Measurements from ENCODE around the gene PLEKHA1.

PLEKHA1 gene

GRCh38 chr10:122347170-122347841, 27.2 kb upstream of the PLEKHA1 start:
- Histone ChIP-seq H3K4me3 (ENCODE audit: low read depth, low read length) (no peak overlapping the region), H3K27ac (ENCODE audit: low read depth, low read length) (no peak overlapping the region), H3K79me2 (ENCODE audit: control insufficient read depth, insufficient read depth, low read length, unreplicated experiment) (no peaks in the 10 kb centered on the region), H3K27me3 (ENCODE audit: insufficient read depth, low read length) (peaks cover 20% of the 10 kb centered on the region), H3K4me1 (ENCODE audit: control insufficient read depth, insufficient read depth, low read length, unreplicated experiment) (peaks cover 7% of the 10 kb centered on the region), H2AFZ (ENCODE audit: low read length, unreplicated experiment) (no peak overlapping the region), H3K36me3 (ENCODE audit: insufficient read depth, low read length) (no peaks in the 10 kb centered on the region)

DNA sequence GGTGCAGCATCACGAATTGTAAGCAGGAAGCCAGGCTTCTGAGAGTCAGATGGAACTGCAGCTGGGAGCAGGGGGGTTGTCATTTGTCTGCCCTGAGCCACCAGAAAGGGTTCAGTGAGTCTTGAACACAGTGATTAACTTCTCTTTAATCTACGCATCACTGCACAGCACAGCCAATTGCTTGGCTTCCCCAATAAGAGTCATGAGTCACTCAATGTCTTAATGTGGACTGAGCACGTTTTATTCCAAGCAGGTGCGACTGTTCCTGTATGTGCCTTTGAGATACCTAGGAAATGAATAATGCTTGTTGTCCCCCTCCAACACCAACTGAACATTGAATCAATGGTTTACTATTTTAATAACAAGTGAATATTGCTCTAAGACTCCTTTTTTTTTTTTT, 26.0 kb upstream of the PLEKHA1 start:
- Histone ChIP-seq H3K27ac (ENCODE audit: low read depth, low read length) (no peak overlapping the region), H2AFZ (ENCODE audit: low read length, unreplicated experiment) (no peak overlapping the region), H3K27me3 (ENCODE audit: insufficient read depth, low read length) (peaks cover 32% of the 10 kb centered on the region), H3K4me3 (ENCODE audit: low read depth, low read length) (no peak overlapping the region), H3K4me1 (ENCODE audit: control insufficient read depth, insufficient read depth, low read length, unreplicated experiment) (peaks cover 7% of the 10 kb centered on the region), H3K79me2 (ENCODE audit: control insufficient read depth, insufficient read depth, low read length, unreplicated experiment) (no peaks in the 10 kb centered on the region), H3K36me3 (ENCODE audit: insufficient read depth, low read length) (no peaks in the 10 kb centered on the region)

- peaks cover 35% of the 10 kb centered on the region for H3K27me3 ChIP-seq (ENCODE audit: insufficient read depth, low read length)
- peaks cover 7% of the 10 kb centered on the region for H3K4me1 ChIP-seq (ENCODE audit: control insufficient read depth, insufficient read depth, low read length, unreplicated experiment)
- H3K27ac ChIP-seq (ENCODE audit: low read depth, low read length), result no peak overlapping the region
- H3K4me3 ChIP-seq (ENCODE audit: low read depth, low read length), result no peak overlapping the region
- H2AFZ ChIP-seq (ENCODE audit: low read length, unreplicated experiment), result no peak overlapping the region
- no peaks in the 10 kb centered on the region for H3K79me2 ChIP-seq (ENCODE audit: control insufficient read depth, insufficient read depth, low read length, unreplicated experiment)
- no peaks in the 10 kb centered on the region for H3K36me3 ChIP-seq (ENCODE audit: insufficient read depth, low read length)
Measured at GRCh38 chr10:122348935-122349361, 25.6 kb upstream of the PLEKHA1 start.

- no peaks in the 10 kb centered on the region for H3K79me2 ChIP-seq (ENCODE audit: control insufficient read depth, insufficient read depth, low read length, unreplicated experiment)
- no peaks in the 10 kb centered on the region for H3K36me3 ChIP-seq (ENCODE audit: insufficient read depth, low read length)
- H3K4me3 ChIP-seq (ENCODE audit: low read depth, low read length), result no peak overlapping the region
- no peak overlapping the region for H2AFZ ChIP-seq (ENCODE audit: low read length, unreplicated experiment)
- peaks cover 3% of the 10 kb centered on the region for H3K4me1 ChIP-seq (ENCODE audit: control insufficient read depth, insufficient read depth, low read length, unreplicated experiment)
- H3K27me3 ChIP-seq (ENCODE audit: insufficient read depth, low read length), result peaks cover 35% of the 10 kb centered on the region
- H3K27ac ChIP-seq (ENCODE audit: low read depth, low read length), result no peak overlapping the region
Measured at GRCh38 chr10:122349758-122350369, 24.6 kb upstream of the PLEKHA1 start.

- Histone ChIP-seq H3K4me1 (ENCODE audit: control insufficient read depth, insufficient read depth, low read length, unreplicated experiment) (no peaks in the 10 kb centered on the region), H3K27me3 (ENCODE audit: insufficient read depth, low read length) (peaks cover 35% of the 10 kb centered on the region), H2AFZ (ENCODE audit: low read length, unreplicated experiment) (no peak overlapping the region), H3K79me2 (ENCODE audit: control insufficient read depth, insufficient read depth, low read length, unreplicated experiment) (no peaks in the 10 kb centered on the region), H3K36me3 (ENCODE audit: insufficient read depth, low read length) (no peaks in the 10 kb centered on the region), H3K27ac (ENCODE audit: low read depth, low read length) (no peak overlapping the region), H3K4me3 (ENCODE audit: low read depth, low read length) (no peak overlapping the region)
Measured at GRCh38 chr10:122350893-122351292, 23.6 kb upstream of the PLEKHA1 start.

GRCh38 chr10:122352817-122353525, 21.5 kb upstream of the PLEKHA1 start:
- H3K27me3 ChIP-seq (ENCODE audit: insufficient read depth, low read length), result peaks cover 35% of the 10 kb centered on the region
- no peak overlapping the region for H3K4me3 ChIP-seq (ENCODE audit: low read depth, low read length)
- no peaks in the 10 kb centered on the region for H3K4me1 ChIP-seq (ENCODE audit: control insufficient read depth, insufficient read depth, low read length, unreplicated experiment)
- H2AFZ ChIP-seq (ENCODE audit: low read length, unreplicated experiment), result no peak overlapping the region
- H3K79me2 ChIP-seq (ENCODE audit: control insufficient read depth, insufficient read depth, low read length, unreplicated experiment), result no peaks in the 10 kb centered on the region
- no peaks in the 10 kb centered on the region for H3K36me3 ChIP-seq (ENCODE audit: insufficient read depth, low read length)
- no peak overlapping the region for H3K27ac ChIP-seq (ENCODE audit: low read depth, low read length)

- Histone ChIP-seq H3K27ac (ENCODE audit: low read depth, low read length) (no peak overlapping the region), H3K4me1 (ENCODE audit: control insufficient read depth, insufficient read depth, low read length, unreplicated experiment) (no peaks in the 10 kb centered on the region), H2AFZ (ENCODE audit: low read length, unreplicated experiment) (no peak overlapping the region), H3K79me2 (ENCODE audit: control insufficient read depth, insufficient read depth, low read length, unreplicated experiment) (no peaks in the 10 kb centered on the region), H3K4me3 (ENCODE audit: low read depth, low read length) (no peak overlapping the region), H3K27me3 (ENCODE audit: insufficient read depth, low read length) (peaks cover 39% of the 10 kb centered on the region), H3K36me3 (ENCODE audit: insufficient read depth, low read length) (no peaks in the 10 kb centered on the region)
Measured at GRCh38 chr10:122354383-122354782, 20.1 kb upstream of the PLEKHA1 start.

- Histone ChIP-seq H2AFZ (ENCODE audit: low read length, unreplicated experiment) (no peak overlapping the region), H3K4me3 (ENCODE audit: low read depth, low read length) (no peak overlapping the region), H3K27me3 (ENCODE audit: insufficient read depth, low read length) (peaks cover 15% of the 10 kb centered on the region), H3K79me2 (ENCODE audit: control insufficient read depth, insufficient read depth, low read length, unreplicated experiment) (no peaks in the 10 kb centered on the region), H3K27ac (ENCODE audit: low read depth, low read length) (no peak overlapping the region), H3K4me1 (ENCODE audit: control insufficient read depth, insufficient read depth, low read length, unreplicated experiment) (no peaks in the 10 kb centered on the region), H3K36me3 (ENCODE audit: insufficient read depth, low read length) (no peaks in the 10 kb centered on the region)
Measured at GRCh38 chr10:122357685-122358084, 16.8 kb upstream of the PLEKHA1 start.

GRCh38 chr10:122359621-122360020, 14.9 kb upstream of the PLEKHA1 start:
- Histone ChIP-seq H3K4me3 (ENCODE audit: low read depth, low read length) (no peak overlapping the region), H3K36me3 (ENCODE audit: insufficient read depth, low read length) (no peaks in the 10 kb centered on the region), H3K79me2 (ENCODE audit: control insufficient read depth, insufficient read depth, low read length, unreplicated experiment) (no peaks in the 10 kb centered on the region), H2AFZ (ENCODE audit: low read length, unreplicated experiment) (no peak overlapping the region), H3K27me3 (ENCODE audit: insufficient read depth, low read length) (0 out of 2 replicates have a peak, but pooled peaks cover 19% of the 10 kb centered on the region), H3K4me1 (ENCODE audit: control insufficient read depth, insufficient read depth, low read length, unreplicated experiment) (no peaks in the 10 kb centered on the region), H3K27ac (ENCODE audit: low read depth, low read length) (no peak overlapping the region)

GRCh38 chr10:122361046-122361445, 13.5 kb upstream of the PLEKHA1 start:
- H3K27me3 ChIP-seq (ENCODE audit: insufficient read depth, low read length), result 0 out of 2 replicates have a peak, but pooled peaks cover 23% of the 10 kb centered on the region
- H3K36me3 ChIP-seq (ENCODE audit: insufficient read depth, low read length), result no peaks in the 10 kb centered on the region
- no peak overlapping the region for H2AFZ ChIP-seq (ENCODE audit: low read length, unreplicated experiment)
- no peak overlapping the region for H3K27ac ChIP-seq (ENCODE audit: low read depth, low read length)
- H3K4me3 ChIP-seq (ENCODE audit: low read depth, low read length), result no peak overlapping the region
- H3K4me1 ChIP-seq (ENCODE audit: control insufficient read depth, insufficient read depth, low read length, unreplicated experiment), result no peaks in the 10 kb centered on the region
- no peaks in the 10 kb centered on the region for H3K79me2 ChIP-seq (ENCODE audit: control insufficient read depth, insufficient read depth, low read length, unreplicated experiment)
